Spleen (tissue), 7 donors: ENCODE results near the gene MRPL14.

ENCODE experiments used
- POLR2A ChIP-seq, 3 donors: fragments of 450-650 bp; IDR thresholded peaks; one replicate each; pipeline ENCODE4 v1.5.1; 2017; ENCODE audit warnings: antibody characterized with exemption in 3 of 3, mild to moderate bottlenecking in 1 of 3
- POLR2AphosphoS5 ChIP-seq, 3 donors: sonication (generic); formaldehyde crosslinking; IDR thresholded peaks; one replicate each; pipeline ENCODE4 v1.5.1; 2017; ENCODE audit warnings: antibody characterized with exemption in 3 of 3
- TF ChIP-seq, protein P1 (sequence below), 11 experiments: fragments of 200-600 bp in 7 of 11; fragments of 450-650 bp in 4 of 11; sonication (generic) in 4 of 11; IDR thresholded peaks in 8 of 11; conservative IDR thresholded peaks in 3 of 11; 1 replicate in 7 of 11; 2 replicates in 4 of 11; pipeline versions ENCODE4 v1.4.0 to v1.8.0; 2016 to 2021; ENCODE audit warnings: antibody characterized with exemption in 11 of 11, inconsistent platforms in 4 of 11, mild to moderate bottlenecking in 1 of 11
- donor health status: DM: no; HTN: no; CAD: no; lungs with moderate emphysema.
- donor health status: DM: no; HTN: no; CAD: no.
- donor health status: DM: no; HTN: no; CAD: no.

DNA sequence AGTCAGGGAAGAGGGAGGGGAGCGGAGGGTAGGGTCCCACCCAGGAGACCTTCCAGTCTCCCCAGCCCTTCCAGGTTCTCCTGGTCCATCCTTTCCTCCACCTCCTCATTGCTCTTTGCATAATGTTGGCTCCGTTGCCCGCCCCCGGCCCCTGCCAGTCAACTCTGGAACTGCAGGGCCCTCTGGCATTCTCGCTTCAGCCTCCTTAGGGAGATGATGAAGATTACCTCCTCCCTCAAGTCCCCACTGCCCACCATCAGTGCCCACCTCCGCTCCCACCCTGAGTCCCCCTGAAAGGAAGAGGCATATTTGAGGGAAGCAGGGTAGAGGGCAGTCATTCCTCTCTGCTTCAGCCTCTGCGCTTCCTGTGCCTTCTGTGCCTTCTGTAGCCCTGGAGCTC is 8.6 kb upstream of the MRPL14 start:
- TF ChIP-seq, protein P1, sequence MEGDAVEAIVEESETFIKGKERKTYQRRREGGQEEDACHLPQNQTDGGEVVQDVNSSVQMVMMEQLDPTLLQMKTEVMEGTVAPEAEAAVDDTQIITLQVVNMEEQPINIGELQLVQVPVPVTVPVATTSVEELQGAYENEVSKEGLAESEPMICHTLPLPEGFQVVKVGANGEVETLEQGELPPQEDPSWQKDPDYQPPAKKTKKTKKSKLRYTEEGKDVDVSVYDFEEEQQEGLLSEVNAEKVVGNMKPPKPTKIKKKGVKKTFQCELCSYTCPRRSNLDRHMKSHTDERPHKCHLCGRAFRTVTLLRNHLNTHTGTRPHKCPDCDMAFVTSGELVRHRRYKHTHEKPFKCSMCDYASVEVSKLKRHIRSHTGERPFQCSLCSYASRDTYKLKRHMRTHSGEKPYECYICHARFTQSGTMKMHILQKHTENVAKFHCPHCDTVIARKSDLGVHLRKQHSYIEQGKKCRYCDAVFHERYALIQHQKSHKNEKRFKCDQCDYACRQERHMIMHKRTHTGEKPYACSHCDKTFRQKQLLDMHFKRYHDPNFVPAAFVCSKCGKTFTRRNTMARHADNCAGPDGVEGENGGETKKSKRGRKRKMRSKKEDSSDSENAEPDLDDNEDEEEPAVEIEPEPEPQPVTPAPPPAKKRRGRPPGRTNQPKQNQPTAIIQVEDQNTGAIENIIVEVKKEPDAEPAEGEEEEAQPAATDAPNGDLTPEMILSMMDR (IDR thresholded peaks at IDR 0.05 in 8 of 11, conservative IDR thresholded peaks at IDR 0.05 in 3 of 11): no peak
- TF ChIP-seq POLR2AphosphoS5 (IDR thresholded peaks at IDR 0.05) (no peak), POLR2A (IDR thresholded peaks at IDR 0.05) (no peak)
